HEK293 (cell line): ENCODE results near the gene PTPRG.
A peak's percentile ranks its signal among the peaks of the same experiment; 100 is the strongest.

Experiments used
- CTCF ChIA-PET: fragments of 350-600 bp; formaldehyde crosslinking; extraction: SDS; loops from one replicate; lab custom pipeline; 2021; ENCODE audit warnings: antibody characterized with exemption; lab: Yijun Ruan, JAX
- POLR2A ChIA-PET: fragments of 300-600 bp; formaldehyde crosslinking; extraction: SDS; loops from one replicate; lab custom pipeline; 2020; ENCODE audit warnings: antibody characterized with exemption, inconsistent platforms; lab: Yijun Ruan, JAX
- H3K27ac ChIP-seq: fragments of 200-500 bp; sonication (Bioruptor generic); 2 replicates; pipeline ENCODE4 v1.5.1; 2014; ENCODE audit warnings: low read depth, low read length, control low read depth, inconsistent platforms; ENCODE audit errors: extremely low read depth
- H3K36me3 ChIP-seq, 2 experiments: fragments of 200-500 bp in 1 of 2; sonication (Bioruptor generic) in 1 of 2; 1 replicate in 1 of 2; 2 replicates in 1 of 2; pipeline ENCODE4 v1.5.1; 2014 to 2017; ENCODE audit warnings: inconsistent platforms in 2 of 2, low read length in 2 of 2; ENCODE audit not compliant: control insufficient read depth in 2 of 2, insufficient read depth in 1 of 2
- H3K4me1 ChIP-seq: fragments of 200-500 bp; sonication (Bioruptor generic); 2 replicates; pipeline ENCODE4 v1.5.1; 2014; ENCODE audit warnings: mild to moderate bottlenecking, low read length, inconsistent platforms; ENCODE audit not compliant: control insufficient read depth, insufficient read depth
- H3K4me3 ChIP-seq: 2 replicates; pipeline ENCODE4 v1.5.1; 2011; ENCODE audit warnings: low read depth, mild to moderate bottlenecking, control low read depth, low read length, moderate library complexity
- H3K9me3 ChIP-seq: fragments of 200-500 bp; sonication (Bioruptor generic); 2 replicates; pipeline ENCODE4 v1.5.1; 2014; ENCODE audit warnings: low read depth, low read length, inconsistent platforms; ENCODE audit not compliant: control insufficient read depth, insufficient read depth
- BCL11A ChIP-seq: fragments of 450-650 bp; formaldehyde crosslinking; IDR thresholded peaks from 2 replicates; pipeline ENCODE4 v1.5.1; 2016; ENCODE audit warnings: low read depth, missing biosample characterization, missing genetic modification characterization
- EGR2 ChIP-seq: fragments of 450-650 bp; formaldehyde crosslinking; IDR thresholded peaks from 2 replicates; pipeline ENCODE4 v1.5.1; 2016; ENCODE audit warnings: low read depth, missing biosample characterization, missing genetic modification characterization
- FEZF1 ChIP-seq: fragments of 450-650 bp; formaldehyde crosslinking; IDR thresholded peaks from 2 replicates; pipeline ENCODE4 v1.5.1; 2016; ENCODE audit warnings: missing biosample characterization, missing genetic modification characterization
- GLI4 ChIP-seq: fragments of 450-650 bp; formaldehyde crosslinking; IDR thresholded peaks from 2 replicates; pipeline ENCODE4 v1.5.1; 2016; ENCODE audit warnings: missing biosample characterization, missing genetic modification characterization
- OSR2 ChIP-seq: fragments of 450-650 bp; formaldehyde crosslinking; IDR thresholded peaks from 2 replicates; pipeline ENCODE4 v1.5.1; 2016; ENCODE audit warnings: missing biosample characterization, missing genetic modification characterization
- PRDM1 ChIP-seq: fragments of 450-650 bp; formaldehyde crosslinking; IDR thresholded peaks from 2 replicates; pipeline ENCODE4; 2016; ENCODE audit warnings: missing biosample characterization, missing genetic modification characterization
- SP2 ChIP-seq: fragments of 450-650 bp; formaldehyde crosslinking; IDR thresholded peaks from 2 replicates; pipeline ENCODE4 v1.5.1; 2016; ENCODE audit warnings: missing biosample characterization, missing genetic modification characterization
- TCF7L2 ChIP-seq: IDR thresholded peaks from 2 replicates; pipeline ENCODE4 v1.6.1; 2011; ENCODE audit warnings: low read depth, mild to moderate bottlenecking, inconsistent platforms, low read length, moderate library complexity, borderline replicate concordance
- ZBTB20 ChIP-seq: fragments of 450-650 bp; formaldehyde crosslinking; IDR thresholded peaks from 2 replicates; pipeline ENCODE4 v1.5.1; 2016; ENCODE audit warnings: missing biosample characterization, missing genetic modification characterization
- ZFHX2 ChIP-seq: fragments of 450-650 bp; formaldehyde crosslinking; conservative IDR thresholded peaks from 2 replicates; pipeline ENCODE4 v1.5.1; 2016; ENCODE audit warnings: missing biosample characterization, missing genetic modification characterization
- ZFP41 ChIP-seq: fragments of 450-650 bp; formaldehyde crosslinking; IDR thresholded peaks from 2 replicates; pipeline ENCODE4 v1.5.1; 2016; ENCODE audit warnings: missing biosample characterization, missing genetic modification characterization, borderline replicate concordance
- ZNF121 ChIP-seq: fragments of 450-650 bp; formaldehyde crosslinking; IDR thresholded peaks from 2 replicates; pipeline ENCODE4 v1.5.1; 2016; ENCODE audit warnings: missing biosample characterization, missing genetic modification characterization
- ZNF202 ChIP-seq: fragments of 450-650 bp; formaldehyde crosslinking; IDR thresholded peaks from 2 replicates; pipeline ENCODE4 v1.5.1; 2016; ENCODE audit warnings: missing biosample characterization, missing genetic modification characterization, borderline replicate concordance
- ZNF221 ChIP-seq: fragments of 450-650 bp; formaldehyde crosslinking; IDR thresholded peaks from 2 replicates; pipeline ENCODE4 v1.5.1; 2017; ENCODE audit warnings: missing biosample characterization, missing genetic modification characterization, borderline replicate concordance
- ZNF239 ChIP-seq: fragments of 450-650 bp; formaldehyde crosslinking; IDR thresholded peaks from 2 replicates; pipeline ENCODE4 v1.5.1; 2016; ENCODE audit warnings: missing biosample characterization, missing genetic modification characterization
- ZNF544 ChIP-seq: fragments of 450-650 bp; formaldehyde crosslinking; IDR thresholded peaks from 2 replicates; pipeline ENCODE4 v1.5.0; 2017; ENCODE audit warnings: missing biosample characterization, missing genetic modification characterization
- ZNF658 ChIP-seq: fragments of 450-650 bp; formaldehyde crosslinking; IDR thresholded peaks from 2 replicates; pipeline ENCODE4; 2016; ENCODE audit warnings: missing biosample characterization, missing genetic modification characterization
- ZNF777 ChIP-seq: fragments of 450-650 bp; formaldehyde crosslinking; IDR thresholded peaks from 2 replicates; pipeline ENCODE4 v1.5.1; 2017; ENCODE audit warnings: missing biosample characterization, missing genetic modification characterization, borderline replicate concordance
- ZNF830 ChIP-seq: fragments of 450-650 bp; IDR thresholded peaks from 2 replicates; pipeline ENCODE4 v1.5.0; 2018; ENCODE audit warnings: missing biosample characterization, missing genetic modification characterization, low read depth, mild to moderate bottlenecking, moderate library complexity
- ZSCAN16 ChIP-seq: fragments of 450-650 bp; formaldehyde crosslinking; IDR thresholded peaks from 2 replicates; pipeline ENCODE4 v1.5.1; 2016; ENCODE audit warnings: missing biosample characterization, missing genetic modification characterization
- TF ChIP-seq, protein P1 (sequence below): fragments of 450-650 bp; formaldehyde crosslinking; IDR thresholded peaks from 2 replicates; pipeline ENCODE4 v1.5.1; 2017; ENCODE audit warnings: missing biosample characterization, missing genetic modification characterization

Gene PTPRG

DNA sequence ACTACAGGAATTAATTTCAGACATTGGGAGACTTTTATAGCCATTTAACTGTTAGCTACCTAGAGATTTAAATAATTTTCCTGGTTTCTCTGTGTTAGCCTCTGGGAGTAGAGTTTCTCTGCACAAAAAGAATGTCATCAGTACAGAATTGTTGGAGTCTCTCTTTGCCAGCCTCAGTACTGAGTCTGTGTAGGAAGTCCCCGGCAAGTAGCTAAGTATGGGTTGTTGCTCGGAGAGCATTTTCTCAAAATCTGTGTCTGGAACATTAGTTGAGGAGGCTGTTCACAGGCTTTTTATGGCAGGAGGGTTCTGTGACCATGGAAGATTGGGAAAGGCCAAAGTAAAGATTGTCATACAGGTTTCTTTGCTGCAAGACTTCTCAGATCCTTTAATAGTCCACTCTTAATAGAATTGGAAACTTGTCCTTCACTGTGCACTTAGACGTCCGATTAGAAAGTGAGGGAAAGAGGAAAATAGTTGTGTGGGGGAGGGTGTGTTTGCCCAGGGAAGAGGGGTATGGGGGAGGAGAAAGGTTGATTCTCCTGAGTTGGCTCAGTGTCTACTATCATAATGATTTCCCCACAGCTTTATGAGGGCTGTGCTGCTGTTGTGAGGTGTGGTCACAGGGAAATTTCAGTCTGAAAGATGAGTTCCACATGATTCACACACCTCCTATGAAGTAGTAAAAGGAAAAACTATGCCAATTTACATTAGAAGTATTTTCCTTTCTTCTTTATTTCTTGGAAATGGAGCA, 207.1 kb downstream of the PTPRG start:
- H3K4me3 ChIP-seq: no peak overlapping the region
- TF ChIP-seq PRDM1 (tag by site-specific recombination) (peak; percentile 67), FEZF1 (tag by site-specific recombination) (no peak), ZNF239 (tag by site-specific recombination) (peak; percentile 85), ZBTB20 (peak; percentile 30), EGR2 (tag by site-specific recombination) (peak; percentile 37; the same call in 1 of the 2 replicates), TCF7L2 (no peak), ZFHX2 (0 out of 2 replicates have a peak, but pooled peaks have one; percentile 33), ZNF777 (tag by site-specific recombination) (no peak), ZNF830 (no peak), OSR2 (tag by site-specific recombination) (no peak)
- TF ChIP-seq, protein P1, sequence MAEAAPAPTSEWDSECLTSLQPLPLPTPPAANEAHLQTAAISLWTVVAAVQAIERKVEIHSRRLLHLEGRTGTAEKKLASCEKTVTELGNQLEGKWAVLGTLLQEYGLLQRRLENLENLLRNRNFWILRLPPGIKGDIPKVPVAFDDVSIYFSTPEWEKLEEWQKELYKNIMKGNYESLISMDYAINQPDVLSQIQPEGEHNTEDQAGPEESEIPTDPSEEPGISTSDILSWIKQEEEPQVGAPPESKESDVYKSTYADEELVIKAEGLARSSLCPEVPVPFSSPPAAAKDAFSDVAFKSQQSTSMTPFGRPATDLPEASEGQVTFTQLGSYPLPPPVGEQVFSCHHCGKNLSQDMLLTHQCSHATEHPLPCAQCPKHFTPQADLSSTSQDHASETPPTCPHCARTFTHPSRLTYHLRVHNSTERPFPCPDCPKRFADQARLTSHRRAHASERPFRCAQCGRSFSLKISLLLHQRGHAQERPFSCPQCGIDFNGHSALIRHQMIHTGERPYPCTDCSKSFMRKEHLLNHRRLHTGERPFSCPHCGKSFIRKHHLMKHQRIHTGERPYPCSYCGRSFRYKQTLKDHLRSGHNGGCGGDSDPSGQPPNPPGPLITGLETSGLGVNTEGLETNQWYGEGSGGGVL: peak; percentile 89
- CTCF ChIA-PET: no interaction called here
- no peaks in the 10 kb centered on the region for H3K4me1 ChIP-seq
- H3K9me3 ChIP-seq: no peaks in the 10 kb centered on the region
- H3K36me3 ChIP-seq: no peaks in the 10 kb centered on the region
- H3K27ac ChIP-seq: no peak overlapping the region
- POLR2A ChIA-PET: no interaction called here

DNA sequence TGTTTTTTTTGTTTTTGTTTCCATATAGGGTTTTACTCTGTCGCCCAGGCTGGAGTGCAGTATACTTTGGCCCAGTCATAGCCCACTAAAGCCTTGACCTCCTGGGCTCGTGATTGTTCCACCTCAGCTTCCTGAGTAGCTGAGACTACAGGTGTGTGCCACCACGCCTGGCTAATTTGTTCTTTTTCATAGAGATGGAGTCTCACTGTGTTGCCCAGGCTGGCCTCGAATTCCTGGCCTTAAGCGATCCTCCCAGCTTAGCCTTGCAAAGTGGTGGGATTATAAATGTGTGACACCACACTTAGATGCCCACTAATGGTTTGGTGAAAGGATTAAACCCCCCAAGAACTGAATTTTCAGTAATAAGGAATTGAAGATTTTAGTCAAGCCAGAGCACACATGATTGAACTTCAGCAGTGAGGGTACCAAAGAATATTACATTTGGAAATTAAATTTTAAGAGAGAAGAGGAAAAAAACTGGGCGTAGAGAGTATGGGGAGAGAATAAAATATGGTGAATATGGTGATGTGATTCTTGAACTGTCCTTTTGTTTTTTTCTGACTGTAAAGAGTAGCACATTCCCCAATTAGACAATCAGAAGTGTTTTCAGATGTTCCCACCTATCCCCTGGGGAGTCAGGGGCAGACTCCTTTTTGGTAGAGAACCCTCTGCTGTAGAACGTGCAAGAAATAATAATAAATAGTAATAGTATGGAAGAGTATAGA, 208.1 kb downstream of the PTPRG start:
- TF ChIP-seq ZNF121 (tag by site-specific recombination) (peak; percentile 72), ZSCAN16 (tag by site-specific recombination) (no peak)
- H3K4me3 ChIP-seq: no peak overlapping the region
- no peaks in the 10 kb centered on the region for H3K4me1 ChIP-seq
- no peak overlapping the region for H3K27ac ChIP-seq
- no peaks in the 10 kb centered on the region for H3K36me3 ChIP-seq
- ChIA-PET CTCF (no interaction called here), POLR2A (no interaction called here)
- H3K9me3 ChIP-seq: no peaks in the 10 kb centered on the region

DNA sequence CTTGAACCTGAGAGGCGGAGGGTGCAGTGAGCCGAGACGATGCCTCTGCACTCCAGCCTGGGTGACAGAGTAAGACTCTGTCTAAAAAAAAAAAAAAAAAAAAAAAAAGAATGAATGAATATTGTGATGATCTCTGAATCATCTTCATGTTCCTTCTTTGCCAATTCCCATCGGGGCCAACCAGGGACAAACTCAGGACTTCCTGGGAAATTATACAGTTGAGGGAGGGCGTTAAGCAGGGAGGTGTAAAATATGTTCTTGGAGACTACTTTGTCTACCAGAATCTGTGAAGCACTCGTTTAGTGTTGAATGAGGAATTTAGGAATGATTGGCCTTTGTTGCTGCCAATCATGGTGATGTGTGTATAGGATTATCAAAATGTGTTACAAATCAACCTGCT, 210.6 kb downstream of the PTPRG start:
- TF ChIP-seq BCL11A (tag by site-specific recombination) (no peak), ZNF202 (tag by site-specific recombination) (no peak), ZNF544 (tag by site-specific recombination) (no peak), ZFP41 (tag by site-specific recombination) (no peak), SP2 (tag by site-specific recombination) (no peak), GLI4 (no peak), ZNF658 (no peak), ZNF221 (tag by site-specific recombination) (no peak)
- Histone ChIP-seq H3K9me3 (no peaks in the 10 kb centered on the region), H3K4me3 (no peak overlapping the region), H3K36me3 (no peaks in the 10 kb centered on the region), H3K4me1 (peaks cover 4% of the 10 kb centered on the region; the same call in 1 of the 2 replicates), H3K27ac (no peak overlapping the region)
- POLR2A ChIA-PET: no interaction called here
- CTCF ChIA-PET: interaction anchor here (0.6 kb wide), 1 partner anchor 1898 kb away, joined by 3 read pairs; no protein-coding TSS in a partner anchor
